ENCODE results near the gene FUBP3.

The FUBP3 gene

GRCh38 chr9:130668196-130668595 is 88.8 kb downstream of the FUBP3 start:
- no peak for TF ChIP-seq ZFX (IDR thresholded peaks at IDR 0.05; ENCODE audit: borderline replicate concordance)
- TF ChIP-seq CTCF (IDR thresholded peaks at IDR 0.05), result no peak
- H3K27ac ChIP-seq, result no peak overlapping the region

GRCh38 chr9:130668659-130669058 is 89.3 kb downstream of the FUBP3 start:
- TF ChIP-seq CTCF (IDR thresholded peaks at IDR 0.05) (no peak), ZFX (IDR thresholded peaks at IDR 0.05; ENCODE audit: borderline replicate concordance) (no peak)

GRCh38 chr9:130669965-130670364 is 90.6 kb downstream of the FUBP3 start:
- TF ChIP-seq CTCF (IDR thresholded peaks at IDR 0.05) (no peak), ZFX (IDR thresholded peaks at IDR 0.05; ENCODE audit: borderline replicate concordance) (no peak)
- no peak overlapping the region for H3K27ac ChIP-seq

More at GRCh38 chr9:130668659-130669058, 89.3 kb downstream of the FUBP3 start:
- no peak overlapping the region for H3K27ac ChIP-seq

- no peak overlapping the region for H3K27ac ChIP-seq
- no peak for TF ChIP-seq ZFX (IDR thresholded peaks at IDR 0.05; ENCODE audit: borderline replicate concordance)
- TF ChIP-seq CTCF (IDR thresholded peaks at IDR 0.05), result no peak
Observed at GRCh38 chr9:130670644-130671043, 91.3 kb downstream of the FUBP3 start.

GRCh38 chr9:130672466-130672865 is 93.1 kb downstream of the FUBP3 start:
- no peak overlapping the region for H3K27ac ChIP-seq
- TF ChIP-seq CTCF (IDR thresholded peaks at IDR 0.05) (no peak), ZFX (IDR thresholded peaks at IDR 0.05; ENCODE audit: borderline replicate concordance) (no peak)

GRCh38 chr9:130672933-130673615 is 93.7 kb downstream of the FUBP3 start:
- TF ChIP-seq ZFX (IDR thresholded peaks at IDR 0.05; ENCODE audit: borderline replicate concordance) (no peak), CTCF (IDR thresholded peaks at IDR 0.05) (no peak)
- no peak overlapping the region for H3K27ac ChIP-seq

GRCh38 chr9:130675396-130675795 is 96.0 kb downstream of the FUBP3 start:
- no peak overlapping the region for H3K27ac ChIP-seq
- TF ChIP-seq CTCF (IDR thresholded peaks at IDR 0.05) (no peak), ZFX (IDR thresholded peaks at IDR 0.05; ENCODE audit: borderline replicate concordance) (no peak)
